SH-SY5Y (cell line): ENCODE results near the gene SLC12A7.

Source experiments
- GATA2 ChIP-seq: IDR thresholded peaks from 2 replicates; pipeline ENCODE4 v1.6.1; 2011; ENCODE audit warnings: mild to moderate bottlenecking, low read depth, low read length
- GATA3 ChIP-seq: IDR thresholded peaks from 2 replicates; pipeline ENCODE4 v1.6.1; 2011; ENCODE audit warnings: low read depth, mild to moderate bottlenecking, low read length, moderate library complexity

- TF ChIP-seq GATA3 (no peak), GATA2 (no peak)
These were observed 34.8 kb downstream of the SLC12A7 start for GRCh38 chr5:1077026-1077425.
